ENCODE data around the gene CSMD2. TPM values are rescaled to one million over a fixed set of nuclear protein-coding genes. Genes with fewer than 3 reads are reported as not detected.

Gene CSMD2
- total RNA-seq, 1 experiment from 2014 or later: not detected

DNA sequence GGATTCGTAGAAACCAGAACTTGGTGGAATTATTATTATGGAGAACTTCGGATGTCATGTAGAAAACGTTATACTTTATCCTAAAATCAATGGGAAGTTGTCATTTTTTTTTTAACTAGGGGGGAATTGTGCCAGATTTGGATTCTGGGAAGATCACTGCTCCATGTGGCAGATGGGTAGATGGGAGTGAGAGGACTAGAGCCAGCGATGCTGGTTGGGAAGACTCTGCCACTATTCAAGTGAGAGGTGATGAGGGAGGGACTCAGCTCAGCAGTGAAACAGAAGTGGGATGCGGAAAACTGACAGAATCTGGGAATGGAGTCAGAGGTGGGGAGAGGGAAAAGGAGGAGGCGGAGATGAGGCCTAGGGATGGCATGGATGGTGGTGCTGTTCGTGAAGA, 382.3 kb downstream of the CSMD2 start:
- Histone ChIP-seq H3K4me2 (no peak overlapping the region), H3K9me3 (ENCODE audit: insufficient read depth, low read depth) (no peaks in the 10 kb centered on the region), H3K79me2 (ENCODE audit: low read depth) (no peaks in the 10 kb centered on the region), H3F3A (ENCODE audit: insufficient read depth, low read depth) (no peaks in the 10 kb centered on the region), H3K36me3 (ENCODE audit: low read depth) (no peaks in the 10 kb centered on the region), H3K4me3 (no peak overlapping the region), H4K20me1 (ENCODE audit: insufficient read depth) (no peaks in the 10 kb centered on the region), H3K27ac (no peak overlapping the region), H3K27me3 (ENCODE audit: insufficient read depth, low read depth) (peaks cover 36% of the 10 kb centered on the region), H2AFZ (no peak overlapping the region), H3K9me2 (ENCODE audit: insufficient read depth) (no peaks in the 10 kb centered on the region), H3K4me1 (replicated peaks; ENCODE audit: insufficient read depth) (no peaks in the 10 kb centered on the region)
- ChIA-PET POLR2A (ENCODE audit: unreplicated experiment) (no interaction called here), CTCF (no interaction called here)
- TF ChIP-seq EZH2 (IDR thresholded peaks at IDR 0.05; ENCODE audit: low read depth): no peak
- TF ChIP-seq, protein P1, sequence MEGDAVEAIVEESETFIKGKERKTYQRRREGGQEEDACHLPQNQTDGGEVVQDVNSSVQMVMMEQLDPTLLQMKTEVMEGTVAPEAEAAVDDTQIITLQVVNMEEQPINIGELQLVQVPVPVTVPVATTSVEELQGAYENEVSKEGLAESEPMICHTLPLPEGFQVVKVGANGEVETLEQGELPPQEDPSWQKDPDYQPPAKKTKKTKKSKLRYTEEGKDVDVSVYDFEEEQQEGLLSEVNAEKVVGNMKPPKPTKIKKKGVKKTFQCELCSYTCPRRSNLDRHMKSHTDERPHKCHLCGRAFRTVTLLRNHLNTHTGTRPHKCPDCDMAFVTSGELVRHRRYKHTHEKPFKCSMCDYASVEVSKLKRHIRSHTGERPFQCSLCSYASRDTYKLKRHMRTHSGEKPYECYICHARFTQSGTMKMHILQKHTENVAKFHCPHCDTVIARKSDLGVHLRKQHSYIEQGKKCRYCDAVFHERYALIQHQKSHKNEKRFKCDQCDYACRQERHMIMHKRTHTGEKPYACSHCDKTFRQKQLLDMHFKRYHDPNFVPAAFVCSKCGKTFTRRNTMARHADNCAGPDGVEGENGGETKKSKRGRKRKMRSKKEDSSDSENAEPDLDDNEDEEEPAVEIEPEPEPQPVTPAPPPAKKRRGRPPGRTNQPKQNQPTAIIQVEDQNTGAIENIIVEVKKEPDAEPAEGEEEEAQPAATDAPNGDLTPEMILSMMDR (conservative IDR thresholded peaks at IDR 0.05): no peak
- BruUV-seq (replicated peaks): no TSS peak
- DNase-seq: no peak
- intact Hi-C loops (cut with micrococcal nuclease; ENCODE audit: unreplicated experiment): no loop called here

DNA sequence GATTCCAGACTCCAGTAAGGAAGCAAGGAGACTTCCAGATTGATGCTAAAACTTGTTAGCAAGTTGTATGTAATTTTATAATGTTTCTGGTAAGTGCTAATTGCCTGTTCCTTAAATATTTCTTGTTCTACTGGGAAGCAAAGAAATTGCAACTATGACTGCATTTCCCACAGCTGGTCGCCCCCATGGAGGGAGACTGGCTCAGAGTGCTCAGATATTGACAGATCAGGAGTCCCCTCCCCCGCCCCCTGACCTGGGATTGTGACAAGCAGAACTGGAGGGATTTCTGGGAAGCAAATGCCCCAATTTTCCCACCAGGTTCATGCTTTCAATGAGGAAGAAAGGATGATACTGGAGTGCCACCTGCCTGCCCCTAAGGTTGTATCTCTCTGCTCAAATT, 383.4 kb downstream of the CSMD2 start:
- no peak overlapping the region for H2AFZ ChIP-seq
- H4K20me1 ChIP-seq (ENCODE audit: insufficient read depth): no peaks in the 10 kb centered on the region
- DNase-seq: no peak
- no peaks in the 10 kb centered on the region for H3K9me2 ChIP-seq (ENCODE audit: insufficient read depth)
- no peaks in the 10 kb centered on the region for H3K4me1 ChIP-seq (replicated peaks; ENCODE audit: insufficient read depth)
- no peak overlapping the region for H3K27ac ChIP-seq
- H3F3A ChIP-seq (ENCODE audit: insufficient read depth, low read depth): no peaks in the 10 kb centered on the region
- no peaks in the 10 kb centered on the region for H3K9me3 ChIP-seq (ENCODE audit: insufficient read depth, low read depth)
- POLR2A ChIA-PET (ENCODE audit: unreplicated experiment): no interaction called here
- intact Hi-C loops (cut with micrococcal nuclease; ENCODE audit: unreplicated experiment): no loop called here
- no peak for TF ChIP-seq EZH2 (IDR thresholded peaks at IDR 0.05; ENCODE audit: low read depth)
- TF ChIP-seq, protein P1 (conservative IDR thresholded peaks at IDR 0.05): no peak
- H3K79me2 ChIP-seq (ENCODE audit: low read depth): no peaks in the 10 kb centered on the region
- CTCF ChIA-PET: no interaction called here
- no peaks in the 10 kb centered on the region for H3K36me3 ChIP-seq (ENCODE audit: low read depth)
- H3K27me3 ChIP-seq (ENCODE audit: insufficient read depth, low read depth): peaks cover 35% of the 10 kb centered on the region
- no peak overlapping the region for H3K4me3 ChIP-seq
- no peak overlapping the region for H3K4me2 ChIP-seq
- BruUV-seq (replicated peaks): no TSS peak

DNA sequence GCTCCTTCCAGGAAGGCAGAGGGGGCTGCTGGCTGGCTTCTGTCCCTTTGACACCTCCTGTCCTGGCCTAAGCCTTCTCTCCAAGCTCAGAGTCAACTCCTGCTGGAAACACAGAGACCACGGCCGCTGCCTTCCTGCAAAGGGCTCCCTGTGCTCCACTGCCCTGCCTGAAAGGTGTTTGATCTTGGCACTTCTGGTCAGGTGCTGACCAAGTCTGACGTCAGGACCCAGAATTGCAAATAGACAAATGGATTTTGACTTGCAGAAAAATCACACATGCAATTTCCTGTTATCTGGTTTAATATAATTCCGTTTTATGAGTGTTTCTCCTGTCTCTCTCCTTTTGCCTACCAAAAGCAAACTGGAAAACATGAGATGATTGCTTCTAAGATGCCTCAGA, 387.7 kb downstream of the CSMD2 start:
- Histone ChIP-seq H3K79me2 (ENCODE audit: low read depth) (no peaks in the 10 kb centered on the region), H3F3A (ENCODE audit: insufficient read depth, low read depth) (no peaks in the 10 kb centered on the region), H2AFZ (no peak overlapping the region), H3K9me3 (ENCODE audit: insufficient read depth, low read depth) (no peaks in the 10 kb centered on the region), H3K36me3 (ENCODE audit: low read depth) (no peaks in the 10 kb centered on the region), H3K9me2 (ENCODE audit: insufficient read depth) (no peaks in the 10 kb centered on the region), H3K27me3 (ENCODE audit: insufficient read depth, low read depth) (peaks cover 28% of the 10 kb centered on the region), H3K4me1 (replicated peaks; ENCODE audit: insufficient read depth) (no peaks in the 10 kb centered on the region), H3K4me3 (no peak overlapping the region), H3K27ac (no peak overlapping the region), H3K4me2 (no peak overlapping the region), H4K20me1 (ENCODE audit: insufficient read depth) (no peaks in the 10 kb centered on the region)
- POLR2A ChIA-PET (ENCODE audit: unreplicated experiment): no interaction called here
- DNase-seq: no peak
- no TSS peak for BruUV-seq (replicated peaks)
- intact Hi-C loops (cut with micrococcal nuclease; ENCODE audit: unreplicated experiment): no loop called here
- TF ChIP-seq, protein P1 (conservative IDR thresholded peaks at IDR 0.05): no peak
- no peak for TF ChIP-seq EZH2 (IDR thresholded peaks at IDR 0.05; ENCODE audit: low read depth)
- CTCF ChIA-PET: no interaction called here

Measured in PC-9 (cell line).